MM.1S (cell line): ENCODE results near the gene SLC1A2.

Experiments
- EZH2 ChIP-seq: fragments of 300-600 bp; sonication (generic); optimal IDR thresholded peaks from 2 replicates; pipeline ENCODE3; 2017; ENCODE audit warnings: low read depth, mild to moderate bottlenecking, antibody characterized with exemption, low read length, mixed read lengths
- EZH2phosphoT487 ChIP-seq: fragments of 300-600 bp; sonication (generic); IDR thresholded peaks from 2 replicates; pipeline ENCODE4 v1.6.1; 2018; ENCODE audit warnings: antibody characterized with exemption, low read length
- TF ChIP-seq, protein P1 (sequence below): fragments of 300-600 bp; sonication (generic); IDR thresholded peaks from 2 replicates; pipeline ENCODE4 v1.5.1; 2016; ENCODE audit warnings: antibody characterized with exemption, low read length, mixed read lengths

DNA sequence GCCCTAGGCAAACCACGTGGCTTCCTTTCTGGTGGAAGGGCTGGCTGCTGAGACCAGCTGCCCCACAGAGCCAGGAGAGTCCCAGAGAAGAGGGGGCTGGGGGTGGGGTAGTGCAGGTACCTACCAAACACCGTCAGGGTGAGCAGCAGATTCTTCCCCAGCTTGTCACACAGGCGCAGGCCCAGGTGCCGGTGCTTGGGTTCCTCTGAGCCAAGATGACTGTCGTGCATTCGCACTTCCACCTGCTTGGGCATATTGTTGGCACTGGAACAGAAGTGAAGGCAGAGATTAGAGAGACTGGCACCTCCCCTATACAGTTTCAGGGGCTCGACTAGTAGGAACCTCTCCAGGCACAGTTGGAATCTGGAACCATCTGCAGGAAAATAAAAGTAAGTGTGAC lies 102.1 kb downstream of the SLC1A2 start:
- TF ChIP-seq, protein P1, sequence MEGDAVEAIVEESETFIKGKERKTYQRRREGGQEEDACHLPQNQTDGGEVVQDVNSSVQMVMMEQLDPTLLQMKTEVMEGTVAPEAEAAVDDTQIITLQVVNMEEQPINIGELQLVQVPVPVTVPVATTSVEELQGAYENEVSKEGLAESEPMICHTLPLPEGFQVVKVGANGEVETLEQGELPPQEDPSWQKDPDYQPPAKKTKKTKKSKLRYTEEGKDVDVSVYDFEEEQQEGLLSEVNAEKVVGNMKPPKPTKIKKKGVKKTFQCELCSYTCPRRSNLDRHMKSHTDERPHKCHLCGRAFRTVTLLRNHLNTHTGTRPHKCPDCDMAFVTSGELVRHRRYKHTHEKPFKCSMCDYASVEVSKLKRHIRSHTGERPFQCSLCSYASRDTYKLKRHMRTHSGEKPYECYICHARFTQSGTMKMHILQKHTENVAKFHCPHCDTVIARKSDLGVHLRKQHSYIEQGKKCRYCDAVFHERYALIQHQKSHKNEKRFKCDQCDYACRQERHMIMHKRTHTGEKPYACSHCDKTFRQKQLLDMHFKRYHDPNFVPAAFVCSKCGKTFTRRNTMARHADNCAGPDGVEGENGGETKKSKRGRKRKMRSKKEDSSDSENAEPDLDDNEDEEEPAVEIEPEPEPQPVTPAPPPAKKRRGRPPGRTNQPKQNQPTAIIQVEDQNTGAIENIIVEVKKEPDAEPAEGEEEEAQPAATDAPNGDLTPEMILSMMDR: no peak
- TF ChIP-seq EZH2 (no peak), EZH2phosphoT487 (no peak)
